Stimulated activated CD4-positive, alpha-beta T cell treated with anti-CD3 and anti-CD28 coated beads, Interleukin-2, amount 100 ng/mL, for 24 hours (primary cell): ENCODE results near the gene SRBD1.

Experiments used
- DNase-seq, 2 donors: peaks; one replicate each; pipeline ENCODE4 v3.0.0-alpha.2; 2020

The SRBD1 gene, protein sequence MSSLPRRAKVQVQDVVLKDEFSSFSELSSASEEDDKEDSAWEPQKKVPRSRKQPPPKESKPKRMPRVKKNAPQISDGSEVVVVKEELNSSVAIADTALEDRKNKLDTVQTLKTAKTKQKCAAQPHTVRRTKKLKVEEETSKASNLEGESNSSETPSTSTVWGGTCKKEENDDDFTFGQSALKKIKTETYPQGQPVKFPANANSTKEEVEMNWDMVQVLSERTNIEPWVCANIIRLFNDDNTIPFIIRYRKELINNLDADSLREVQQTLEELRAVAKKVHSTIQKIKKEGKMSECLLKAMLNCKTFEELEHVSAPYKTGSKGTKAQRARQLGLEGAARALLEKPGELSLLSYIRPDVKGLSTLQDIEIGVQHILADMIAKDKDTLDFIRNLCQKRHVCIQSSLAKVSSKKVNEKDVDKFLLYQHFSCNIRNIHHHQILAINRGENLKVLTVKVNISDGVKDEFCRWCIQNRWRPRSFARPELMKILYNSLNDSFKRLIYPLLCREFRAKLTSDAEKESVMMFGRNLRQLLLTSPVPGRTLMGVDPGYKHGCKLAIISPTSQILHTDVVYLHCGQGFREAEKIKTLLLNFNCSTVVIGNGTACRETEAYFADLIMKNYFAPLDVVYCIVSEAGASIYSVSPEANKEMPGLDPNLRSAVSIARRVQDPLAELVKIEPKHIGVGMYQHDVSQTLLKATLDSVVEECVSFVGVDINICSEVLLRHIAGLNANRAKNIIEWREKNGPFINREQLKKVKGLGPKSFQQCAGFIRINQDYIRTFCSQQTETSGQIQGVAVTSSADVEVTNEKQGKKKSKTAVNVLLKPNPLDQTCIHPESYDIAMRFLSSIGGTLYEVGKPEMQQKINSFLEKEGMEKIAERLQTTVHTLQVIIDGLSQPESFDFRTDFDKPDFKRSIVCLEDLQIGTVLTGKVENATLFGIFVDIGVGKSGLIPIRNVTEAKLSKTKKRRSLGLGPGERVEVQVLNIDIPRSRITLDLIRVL

DNA sequence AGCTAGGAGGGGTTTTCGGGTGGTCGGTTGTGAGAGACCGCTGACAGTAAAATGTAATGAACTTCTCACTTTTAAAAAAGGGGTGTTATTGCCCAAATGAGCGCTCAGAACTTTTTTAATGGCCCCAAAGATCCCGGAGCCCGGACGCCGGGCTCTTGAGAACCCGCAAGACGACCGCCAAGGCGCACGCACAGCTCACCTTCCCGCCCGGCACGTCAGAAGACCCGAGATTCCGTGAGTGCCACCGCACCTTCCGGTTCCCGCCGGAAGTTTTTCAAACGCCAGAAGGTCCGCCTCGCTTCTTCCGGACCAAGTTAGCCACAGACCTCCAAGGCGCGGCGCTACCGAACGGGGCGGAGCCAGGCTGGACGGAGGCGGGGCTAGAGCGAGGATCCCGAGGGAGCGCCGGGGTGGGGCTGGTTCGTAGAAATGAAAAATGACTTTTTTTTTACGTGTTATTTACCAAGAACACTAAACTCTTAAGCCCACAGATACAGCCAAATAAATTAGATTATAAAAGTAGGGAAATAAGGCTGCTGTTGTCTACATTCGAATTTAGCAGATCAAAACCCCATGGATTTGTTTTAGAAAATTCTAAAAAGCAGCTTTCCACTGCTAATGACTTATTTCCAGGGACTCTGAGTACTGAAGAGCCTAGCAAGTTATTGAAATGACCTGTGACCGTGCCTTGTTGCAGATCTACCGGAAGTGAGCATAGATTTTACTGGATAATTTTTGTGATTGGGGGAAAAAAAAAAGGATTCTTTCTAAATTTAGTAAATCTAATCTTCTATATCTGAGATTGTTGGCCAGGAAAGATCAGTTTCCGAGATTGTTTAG, at the start of gene SRBD1:
SRBD1 (minus strand) TSS at position 248 of the 840 bp plus-strand sequence. CDS start 5,826 bp downstream, outside the sequence.
- peak; percentile 93 to 98 for DNase-seq

DNA sequence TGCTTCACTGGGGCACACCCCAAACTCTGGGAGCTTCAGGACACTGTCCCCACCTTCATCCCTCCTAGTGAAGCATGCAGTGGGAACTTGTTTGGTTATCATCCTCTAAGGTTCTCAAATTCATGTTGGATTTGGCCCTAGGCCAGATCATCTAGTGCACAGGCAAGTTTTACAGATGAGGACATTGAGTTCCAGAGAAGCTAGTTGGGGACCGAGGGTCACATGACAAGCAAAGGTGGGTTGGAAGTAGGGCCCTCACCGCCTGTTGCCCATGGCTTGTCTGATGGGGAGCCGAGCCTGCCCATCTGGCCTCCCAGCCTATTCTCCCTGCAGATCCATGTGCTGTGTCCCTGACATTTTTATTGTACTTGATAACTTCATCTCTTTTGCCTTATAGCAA, 43.2 kb upstream of the SRBD1 start:
- DNase-seq = no peak

DNA sequence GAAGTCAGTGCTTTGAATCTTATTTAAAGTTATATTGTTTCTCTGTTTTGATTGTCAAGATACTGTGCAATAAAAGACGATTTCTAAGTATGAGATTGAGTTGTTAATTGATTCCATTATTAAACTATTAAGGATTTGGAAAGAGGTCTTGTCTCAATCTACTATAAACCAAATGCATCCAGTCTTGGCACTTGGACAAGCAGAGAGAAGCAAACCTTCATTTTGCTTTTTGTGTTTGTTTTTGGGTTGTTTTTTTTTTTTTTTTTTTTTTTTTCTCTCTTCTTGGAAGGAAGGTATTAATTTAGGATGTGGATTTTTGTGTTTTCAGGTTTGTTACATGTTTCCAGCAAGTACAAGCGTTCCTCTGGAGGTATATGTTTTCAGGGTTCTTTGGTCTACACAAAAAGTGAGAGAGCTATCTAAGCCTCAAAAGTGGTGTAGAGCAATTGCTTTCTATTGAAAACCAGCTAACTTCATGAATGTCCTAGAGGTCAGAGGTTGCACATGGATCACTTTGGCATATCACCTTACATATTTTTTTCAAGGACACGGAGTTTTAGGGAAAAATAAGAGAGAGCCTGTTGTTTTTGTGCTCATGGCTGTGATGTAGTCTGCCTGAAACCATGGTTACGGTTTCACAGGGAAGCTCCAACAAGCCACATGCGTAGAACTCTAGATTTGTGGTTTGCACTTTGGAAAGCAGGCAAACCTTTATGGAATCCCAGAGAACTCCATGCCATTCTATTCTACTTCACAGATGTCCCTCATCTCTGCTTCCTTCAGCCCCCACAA, 42.3 kb upstream of the SRBD1 start:
- no peak for DNase-seq

- DNase-seq = peak; percentile 33
Observed at GRCh38 chr2:45652090-45653031, 41.3 kb upstream of the SRBD1 start.

DNA sequence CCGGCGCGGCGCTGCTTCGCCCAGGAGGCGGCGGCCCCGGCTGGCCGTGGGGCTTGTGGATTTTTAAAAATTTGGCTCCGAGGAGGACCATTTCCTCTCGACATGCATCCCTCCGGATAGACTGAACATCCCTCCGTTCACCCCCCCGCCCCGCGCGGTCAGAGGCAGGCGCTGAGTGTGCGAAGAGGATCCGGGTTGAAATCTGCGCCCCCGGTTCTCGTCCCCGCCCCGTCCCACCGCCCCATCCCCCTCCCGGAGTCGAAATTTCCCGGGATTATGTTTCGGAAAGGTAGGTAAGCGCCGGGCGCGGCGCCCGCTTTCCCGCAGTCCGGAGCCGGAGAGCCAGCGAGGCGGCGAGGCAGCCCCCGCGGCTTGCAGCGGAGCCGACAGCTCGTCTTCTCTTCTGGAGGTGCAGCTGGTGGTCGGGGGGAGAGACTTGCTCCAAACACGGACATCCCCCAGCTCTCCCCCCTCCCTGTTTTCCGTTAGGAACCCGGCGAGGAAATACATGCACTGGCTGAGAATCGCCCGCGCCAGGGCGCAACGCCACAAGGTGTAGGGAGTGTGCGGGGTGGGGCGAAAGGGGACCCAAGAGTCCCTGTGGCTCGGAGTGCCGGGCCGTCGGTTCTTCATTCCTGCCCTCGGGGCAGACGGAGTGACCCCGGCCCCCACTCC, 40.5 kb upstream of the SRBD1 start, which contains the start of gene PRKCE:
PRKCE (plus strand) TSS at position 261 of the 675 bp plus-strand sequence.
- peak; percentile 65 to 68 for DNase-seq

- peak; percentile 87 to 92 for DNase-seq
Observed at GRCh38 chr2:45650851-45651414, 39.9 kb upstream of the SRBD1 start.

DNA sequence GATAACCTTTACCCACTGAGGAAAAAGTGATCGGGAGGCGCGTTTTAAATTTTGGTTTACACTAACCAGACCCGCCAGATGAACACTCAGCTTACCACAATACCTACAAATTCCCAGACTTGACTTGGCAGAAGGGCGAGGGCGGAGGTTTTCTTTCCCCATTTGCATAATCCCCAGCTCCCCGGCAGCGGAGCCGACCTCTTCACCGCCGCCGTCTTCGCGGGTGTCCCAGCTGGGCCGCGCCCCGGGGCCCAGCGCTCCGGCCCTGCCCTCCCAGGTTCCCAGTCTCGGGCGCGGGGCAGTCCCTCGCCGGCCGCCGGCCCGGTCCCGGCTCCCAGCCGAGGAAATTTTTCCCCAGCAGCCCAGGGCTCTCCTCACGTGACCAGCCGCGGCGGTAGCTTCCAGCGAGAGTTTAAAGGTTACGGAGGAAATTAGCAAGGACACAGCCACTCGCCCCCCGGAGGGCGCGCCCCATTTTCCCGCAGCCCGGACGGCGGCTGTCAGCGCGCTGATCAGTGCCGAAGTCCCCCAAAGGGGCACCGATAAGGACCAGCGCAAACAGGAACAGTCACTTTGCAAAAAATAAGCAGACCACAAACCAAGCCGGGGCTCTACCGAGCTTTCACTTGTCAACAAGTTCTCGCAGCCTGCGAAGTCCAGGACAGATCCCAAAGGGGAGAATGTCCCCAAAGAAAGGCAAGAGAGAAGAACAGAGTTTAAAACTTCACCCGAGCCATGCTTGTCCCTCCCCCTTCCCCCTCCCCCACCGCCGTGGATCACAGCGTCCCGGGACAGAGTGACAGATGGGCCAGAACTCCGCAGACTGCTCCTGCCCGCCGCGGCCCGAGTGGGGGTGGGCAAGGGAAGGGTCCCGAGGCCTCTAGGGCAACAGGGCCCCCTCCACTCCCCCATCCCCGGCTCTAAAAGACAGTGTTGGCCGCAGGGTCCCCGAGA, 39.1 kb upstream of the SRBD1 start:
- peak; percentile 64 to 70 for DNase-seq

- DNase-seq = no peak
Observed at GRCh38 chr2:45649462-45649857, 38.4 kb upstream of the SRBD1 start.

DNA sequence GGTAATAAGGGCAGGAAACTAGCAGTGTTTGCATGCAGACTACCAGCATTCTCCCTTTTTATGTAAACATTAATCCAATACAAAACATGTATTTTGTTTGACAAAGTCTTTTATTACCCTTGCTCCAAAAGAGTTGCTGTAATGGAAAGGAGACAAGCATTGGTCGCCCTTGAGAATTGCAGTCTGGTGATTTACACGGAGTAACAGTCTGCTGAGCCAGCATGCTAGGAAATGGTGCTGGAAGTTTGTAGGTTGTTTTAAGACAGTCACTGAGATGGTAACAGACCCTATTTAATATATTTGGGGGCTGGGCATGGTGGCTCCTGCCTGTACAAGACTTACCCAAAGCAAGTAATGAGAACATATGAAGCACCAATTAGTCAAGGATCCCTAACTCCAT, 37.6 kb upstream of the SRBD1 start:
- DNase-seq = no peak

DNA sequence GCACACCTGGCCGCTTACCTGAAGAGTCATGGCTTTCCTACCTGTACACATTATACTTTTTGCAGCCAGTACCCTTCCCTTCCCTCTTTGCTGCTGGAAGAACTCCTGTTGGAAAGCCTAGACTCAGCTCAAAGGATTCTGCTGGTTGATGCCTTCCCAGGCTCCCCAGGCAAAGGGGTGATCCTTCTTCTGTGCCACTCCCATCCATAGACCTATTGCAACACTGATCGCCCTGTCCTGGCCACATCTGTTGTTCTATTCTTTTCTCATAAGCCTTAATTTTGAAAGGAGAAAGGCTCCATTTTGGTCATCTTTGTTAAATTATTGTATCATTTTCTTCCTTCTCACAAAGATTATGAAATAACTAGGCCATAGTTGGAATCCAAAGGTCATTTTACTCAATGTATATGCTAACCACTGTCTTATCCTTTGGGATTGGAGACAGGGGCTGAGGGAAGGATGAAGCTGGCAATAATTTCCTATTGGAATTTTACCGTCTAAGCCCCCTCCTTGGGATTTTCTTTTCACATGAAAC, 37.0 kb upstream of the SRBD1 start:
- DNase-seq = no peak

GRCh38 chr2:45647356-45647755, 36.3 kb upstream of the SRBD1 start:
- no peak for DNase-seq

- DNase-seq = no peak
Observed at GRCh38 chr2:45646289-45646688, 35.2 kb upstream of the SRBD1 start.

- DNase-seq = peak; percentile 79 to 80
Observed at GRCh38 chr2:45643543-45644542, 32.8 kb upstream of the SRBD1 start.

- DNase-seq = no peak
Observed at GRCh38 chr2:45643095-45643494, 32.0 kb upstream of the SRBD1 start.

GRCh38 chr2:45640576-45640975, 29.5 kb upstream of the SRBD1 start:
- DNase-seq = no peak

DNA sequence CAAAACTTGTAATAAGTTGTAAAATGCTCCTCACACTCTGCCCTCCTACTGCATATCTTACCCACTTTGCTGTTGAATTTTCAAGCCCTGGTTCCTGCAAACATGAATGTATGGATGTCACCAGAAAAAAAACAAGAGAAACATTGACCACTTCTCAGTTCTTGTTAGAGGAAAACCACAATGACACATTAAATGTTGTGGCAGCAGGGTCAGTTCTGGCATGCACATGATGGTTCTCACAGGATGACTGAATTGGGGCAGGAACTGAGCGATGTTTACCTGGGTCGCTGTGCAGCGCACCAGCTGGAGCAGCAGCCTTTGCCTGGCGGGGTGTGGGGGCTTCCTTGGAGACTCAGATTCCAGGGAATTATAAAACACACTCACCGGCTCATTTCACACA, 26.4 kb upstream of the SRBD1 start:
- no peak for DNase-seq

DNA sequence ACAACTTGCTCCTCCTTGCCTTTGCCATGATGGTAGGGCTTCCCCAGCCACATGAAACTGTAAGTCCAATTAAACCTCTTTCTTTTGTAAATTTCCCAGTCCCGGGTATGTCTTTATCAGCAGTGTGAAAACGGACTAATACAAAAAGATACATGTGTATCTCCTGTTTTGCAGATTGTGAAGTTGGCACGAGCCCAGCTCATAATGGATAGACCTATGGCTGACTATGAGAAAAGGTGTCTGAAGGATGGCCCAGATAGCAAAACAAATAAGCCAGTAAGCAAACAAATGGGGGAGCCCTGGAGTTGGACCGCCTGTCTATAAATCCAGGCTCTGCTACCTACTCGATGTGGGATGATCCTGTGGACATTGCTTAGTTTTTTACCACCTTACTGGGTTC, 24.9 kb upstream of the SRBD1 start:
- DNase-seq = no peak
